AG08395 (cell line): ENCODE results near the gene SLC35F3.

Source experiments
- DNase-seq: peaks from one replicate; pipeline ENCODE4 v3.0.0; 2012; ENCODE audit warnings: mixed read lengths, low spot score

SLC35F3 gene

GRCh38 chr1:234040446-234041317 lies 136.2 kb downstream of the SLC35F3 start:
- no peak for DNase-seq

DNA sequence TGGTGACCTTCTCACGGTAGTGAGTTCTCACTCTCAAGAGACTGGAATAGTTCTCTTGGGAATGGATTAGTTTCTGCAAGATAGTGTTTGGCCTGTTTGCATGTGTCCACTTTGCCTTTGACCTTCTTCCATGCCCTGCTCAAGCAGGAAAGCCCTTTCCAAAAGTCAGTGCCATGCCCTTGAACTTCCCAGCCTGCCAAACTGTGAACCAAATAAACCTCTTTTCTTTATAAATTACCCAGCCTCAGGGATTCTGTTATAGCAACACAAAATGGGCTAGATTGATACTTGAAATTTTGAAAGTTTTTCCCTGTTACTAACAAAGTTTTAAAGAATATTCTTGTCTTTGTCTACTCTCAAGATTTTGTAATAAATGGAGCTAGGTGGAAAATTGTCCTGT lies 139.6 kb downstream of the SLC35F3 start:
- DNase-seq: no peak

DNA sequence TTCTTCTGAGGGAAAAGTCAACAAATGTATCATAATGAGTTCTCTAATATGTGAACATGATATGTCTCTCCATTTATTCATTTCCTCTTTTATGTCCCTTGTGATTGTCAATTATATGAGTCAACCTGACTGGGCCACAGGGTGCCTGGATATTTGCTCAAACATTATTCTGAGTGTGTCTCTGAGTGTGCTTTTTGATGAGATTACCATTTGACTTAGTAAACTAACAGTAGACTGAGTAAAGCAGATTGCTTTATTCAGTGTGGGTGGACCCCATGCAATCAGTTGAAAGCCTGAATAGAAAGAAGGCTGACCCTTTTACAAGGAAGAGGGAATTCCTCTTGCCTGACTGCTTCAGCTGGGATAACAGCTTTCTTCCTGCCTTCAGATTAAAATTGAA lies 142.6 kb downstream of the SLC35F3 start:
- DNase-seq: no peak

- DNase-seq: no peak
Measured at GRCh38 chr1:234062166-234062565, 157.7 kb downstream of the SLC35F3 start.

DNA sequence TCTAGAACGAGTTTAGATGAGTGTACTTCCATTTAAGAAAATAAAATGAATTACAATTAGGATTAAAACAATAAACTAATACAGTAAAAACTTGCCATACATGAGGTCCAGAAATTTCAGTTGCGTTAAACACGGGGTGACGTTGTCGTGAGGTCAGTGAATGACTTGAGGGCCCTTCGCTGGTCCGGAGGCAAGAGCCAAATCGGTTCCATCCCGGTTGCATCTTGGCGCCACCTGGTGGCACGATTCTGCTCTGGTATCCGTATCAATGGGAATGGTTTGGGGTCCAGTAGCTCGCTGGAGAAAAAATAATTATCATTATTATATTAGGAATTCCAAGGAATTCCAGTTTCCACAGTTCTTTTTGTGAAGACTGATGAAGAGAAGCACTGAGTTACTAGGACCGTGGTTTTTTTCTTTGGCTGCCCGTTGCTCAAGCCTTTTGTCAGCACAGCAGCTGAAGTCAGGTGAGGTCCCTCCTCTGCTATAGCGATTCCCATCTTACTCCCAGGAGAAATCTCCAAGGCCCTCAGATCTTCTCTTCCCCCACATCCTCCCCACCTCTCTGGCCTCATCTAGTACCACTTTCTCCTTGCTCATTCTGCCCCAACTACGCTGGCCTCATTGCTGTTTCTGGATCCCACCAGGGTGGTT lies 161.4 kb downstream of the SLC35F3 start:
- peak; percentile 62 for DNase-seq

DNA sequence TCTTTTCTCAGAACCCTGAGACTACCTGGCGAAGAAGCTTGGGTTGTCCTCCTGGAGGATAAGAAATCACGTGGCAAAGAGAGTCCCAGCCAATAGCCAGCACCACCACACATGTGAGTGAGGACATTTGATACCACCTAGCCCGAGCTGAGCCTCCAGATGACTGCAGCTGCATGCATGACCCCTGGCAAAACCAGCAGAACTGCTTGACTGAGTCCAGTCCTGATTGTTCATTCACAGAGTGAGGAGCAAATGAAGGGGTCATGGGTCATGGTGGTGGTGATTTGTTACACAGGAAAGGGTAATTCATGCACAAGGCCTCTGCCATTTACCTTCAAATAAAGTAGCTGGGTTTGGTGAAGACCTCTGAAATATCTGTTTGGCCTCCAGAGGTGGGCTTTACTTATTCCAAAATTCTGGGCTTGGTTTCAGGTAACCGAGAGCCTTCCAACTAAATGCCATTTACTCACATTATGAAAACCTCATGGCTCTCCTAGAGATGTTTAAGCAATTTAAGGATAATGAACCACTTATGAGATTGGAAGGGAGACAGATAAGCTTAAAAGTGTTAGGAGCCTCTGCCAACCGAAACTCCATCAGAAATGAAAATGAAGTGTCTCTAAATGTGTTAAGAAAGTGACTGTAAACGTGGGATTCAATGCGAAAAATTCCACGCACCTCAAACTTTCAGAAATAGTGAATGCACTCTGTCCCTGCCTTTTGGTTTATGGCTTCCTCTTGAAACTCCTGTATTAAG lies 163.3 kb downstream of the SLC35F3 start:
- DNase-seq: no peak

DNA sequence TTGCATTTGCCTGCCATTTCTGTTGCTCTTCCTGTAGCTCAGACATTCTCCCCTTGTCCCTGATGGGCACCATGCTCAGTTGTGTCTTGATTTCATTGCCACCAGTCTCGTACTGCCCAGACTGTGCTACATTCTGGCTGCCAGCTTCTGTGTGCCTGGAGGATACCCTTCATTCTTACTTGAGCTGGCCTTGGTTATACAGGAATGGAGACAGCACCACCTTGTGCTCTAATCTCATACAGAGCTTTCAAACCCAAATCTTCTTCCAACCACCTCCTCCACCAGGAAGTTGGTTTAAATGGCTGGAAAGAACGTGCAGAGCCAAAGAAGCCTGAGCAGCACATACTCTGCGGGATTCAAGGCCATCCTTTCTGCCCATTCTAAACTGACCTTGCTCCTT lies 165.3 kb downstream of the SLC35F3 start:
- DNase-seq: no peak

DNA sequence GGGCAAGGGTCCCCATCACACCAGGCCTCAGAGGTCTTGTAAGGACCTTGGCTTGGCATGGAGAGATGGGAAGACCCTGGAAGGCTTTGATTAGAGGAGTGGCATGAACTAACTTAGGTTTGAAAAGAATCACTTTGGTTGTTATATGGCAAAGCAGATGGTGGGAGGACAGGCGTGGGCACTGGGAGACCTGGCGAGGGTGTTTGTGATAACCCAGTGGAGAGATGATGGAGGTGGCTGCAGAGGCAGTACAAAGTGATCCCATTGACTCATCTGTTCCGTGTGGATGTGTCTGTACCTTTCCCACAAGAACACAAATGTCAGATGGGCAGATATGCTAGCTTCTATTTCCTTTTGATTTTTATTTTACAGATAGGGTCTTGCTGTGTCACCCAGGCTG lies 168.3 kb downstream of the SLC35F3 start:
- no peak for DNase-seq

DNA sequence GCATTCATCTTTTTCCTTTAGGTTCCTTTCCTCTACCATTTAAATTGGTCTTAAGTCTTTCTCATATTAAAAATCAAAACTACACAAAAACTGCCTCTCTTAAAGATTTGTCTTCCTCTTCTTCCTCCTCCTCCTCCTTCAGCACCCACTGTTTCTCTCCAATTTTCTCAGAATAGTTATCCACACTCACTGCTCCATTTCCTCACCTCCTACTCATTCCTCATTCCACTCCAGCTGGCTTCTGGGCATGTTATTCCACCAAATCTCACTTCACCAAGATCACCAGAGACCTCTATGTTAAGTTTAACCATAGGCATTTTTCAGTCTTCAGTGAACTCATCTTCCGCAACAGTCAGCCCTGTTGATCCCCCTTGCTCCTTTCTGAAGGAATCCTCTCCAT lies 173.7 kb downstream of the SLC35F3 start:
- DNase-seq: no peak

GRCh38 chr1:234079896-234080295 lies 175.4 kb downstream of the SLC35F3 start:
- no peak for DNase-seq

DNA sequence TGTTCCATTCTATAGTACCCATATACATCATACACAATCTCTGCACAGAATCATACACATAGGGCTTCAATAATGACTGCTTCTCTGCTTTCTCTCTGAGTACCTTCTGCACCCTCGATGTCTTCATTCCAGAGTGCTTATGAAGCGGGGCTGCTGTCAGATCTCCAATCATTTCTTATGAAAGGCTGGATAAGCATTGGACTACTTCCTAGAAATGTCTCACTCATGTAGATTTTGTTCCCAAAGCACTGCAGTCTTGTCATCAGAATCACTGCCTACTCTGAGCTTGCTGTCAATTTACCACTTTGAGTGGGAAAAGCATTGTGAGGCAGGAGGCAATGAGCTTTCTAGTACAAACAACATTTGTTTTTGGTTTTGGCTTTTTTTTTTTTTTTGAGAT lies 179.0 kb downstream of the SLC35F3 start:
- no peak for DNase-seq

DNA sequence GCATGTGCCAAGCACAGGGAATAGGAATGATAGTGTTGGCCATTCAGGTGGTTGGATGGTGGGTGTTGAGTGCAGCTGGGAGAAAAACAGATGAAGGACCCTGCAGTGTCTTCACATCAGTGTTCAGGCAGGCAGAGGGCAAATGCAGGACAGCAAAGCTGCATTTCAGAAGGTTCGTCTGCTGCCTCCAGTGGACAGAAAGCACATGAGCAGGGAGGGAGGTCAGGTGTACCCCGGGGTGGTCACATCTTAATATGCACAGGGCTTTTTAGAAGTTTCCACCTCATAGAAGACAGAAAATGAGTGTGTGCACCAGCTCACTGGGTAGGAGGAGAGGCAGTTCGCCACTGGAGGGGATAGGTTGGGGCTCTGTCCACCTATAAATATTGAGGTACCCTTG lies 184.9 kb downstream of the SLC35F3 start:
- no peak for DNase-seq

DNA sequence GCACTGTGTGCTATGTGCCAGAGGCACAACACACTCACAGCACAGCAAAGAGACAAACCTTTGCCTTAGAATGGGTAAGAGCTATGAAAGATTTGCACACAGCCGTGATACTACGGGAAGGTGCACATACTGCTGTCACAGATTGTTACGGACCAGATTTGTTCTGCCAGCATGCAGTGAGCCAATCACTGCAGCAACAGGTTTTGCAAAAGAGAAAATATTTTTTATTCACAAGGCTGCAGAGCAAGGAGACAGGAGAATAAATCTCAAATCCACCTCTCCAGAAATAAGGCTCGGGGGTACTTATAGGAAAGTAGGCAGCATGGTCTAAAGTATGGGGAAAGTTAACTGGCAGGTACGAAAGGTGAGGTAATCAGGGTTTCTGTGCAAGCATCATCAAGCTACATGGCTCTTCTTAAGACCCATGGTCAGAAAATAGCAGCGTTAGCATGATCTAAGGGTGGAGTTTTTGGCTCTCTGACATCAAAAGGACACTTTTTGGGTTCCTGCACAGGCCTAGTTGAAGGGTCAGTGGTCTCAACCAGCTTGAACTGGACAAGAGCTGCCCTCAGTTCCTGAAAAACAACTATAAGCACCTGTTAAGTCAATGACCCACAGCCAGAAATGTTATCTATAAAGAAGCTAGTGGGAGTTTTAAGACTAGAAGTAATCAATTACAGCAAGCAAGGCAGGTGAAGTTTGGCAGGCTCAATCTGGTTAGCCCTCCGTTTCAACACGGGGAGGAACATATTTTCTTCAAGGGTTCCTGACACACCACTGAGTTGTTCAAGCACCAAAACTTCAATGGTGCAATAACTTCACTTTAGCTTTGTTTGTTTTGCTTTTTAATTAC lies 186.0 kb downstream of the SLC35F3 start:
- no peak for DNase-seq

DNA sequence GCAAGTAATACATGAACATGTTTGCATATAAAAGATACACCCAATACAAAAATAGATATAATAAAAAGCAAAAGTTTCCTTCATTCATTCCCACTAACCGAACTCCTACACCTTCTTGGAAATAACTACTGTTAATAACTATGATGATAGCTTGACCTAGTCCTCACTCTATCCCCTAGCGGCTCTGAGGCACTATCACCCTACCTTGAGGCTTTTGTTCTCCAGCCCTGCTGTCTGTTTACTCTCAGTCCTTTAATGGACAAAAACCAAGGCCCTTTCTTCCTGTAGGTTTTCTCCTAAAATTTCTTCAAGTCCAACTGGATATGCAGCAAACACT lies 186.6 kb downstream of the SLC35F3 start:
- DNase-seq: no peak

DNA sequence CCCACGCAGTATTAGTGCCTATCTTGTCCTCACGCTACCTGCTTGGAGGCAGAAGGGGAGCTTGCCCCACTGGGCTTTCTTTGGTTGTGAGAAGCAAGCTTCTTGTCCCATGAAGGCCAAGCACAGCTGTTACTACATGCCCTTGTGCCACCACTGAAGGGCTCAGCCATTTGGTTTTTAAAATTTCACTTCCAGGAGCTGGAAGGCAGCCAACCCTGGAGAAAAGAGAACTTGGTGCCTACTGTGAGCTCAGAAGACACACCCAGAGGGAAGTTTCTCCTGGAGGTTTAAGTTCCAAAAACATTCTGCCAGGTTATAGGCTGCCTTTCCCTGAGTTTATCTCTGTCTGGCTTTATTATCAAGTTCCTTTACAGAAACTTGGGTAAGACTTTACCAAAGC lies 187.4 kb downstream of the SLC35F3 start:
- DNase-seq: no peak

DNA sequence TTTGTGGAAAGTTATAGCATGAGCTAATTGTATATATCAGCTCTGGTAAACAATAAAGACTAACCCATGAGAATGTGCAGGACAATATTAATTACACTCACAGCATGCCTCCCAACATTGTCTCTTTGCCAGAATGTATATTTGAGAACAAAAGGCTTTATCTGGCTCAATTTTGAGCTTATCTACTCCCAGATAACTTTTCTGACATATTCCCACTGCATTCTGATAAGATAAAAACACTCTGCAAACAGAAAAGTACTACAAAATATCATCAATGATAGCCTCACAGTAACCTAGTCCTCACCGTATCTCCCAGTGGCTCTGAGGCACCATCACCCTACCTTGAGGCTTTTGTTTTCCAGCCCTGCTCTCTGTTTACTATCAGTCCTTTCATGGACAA lies 188.6 kb downstream of the SLC35F3 start:
- no peak for DNase-seq

- no peak for DNase-seq
Measured at GRCh38 chr1:234093741-234094140, 189.3 kb downstream of the SLC35F3 start.

- DNase-seq: no peak
Measured at GRCh38 chr1:234094172-234094571, 189.7 kb downstream of the SLC35F3 start.

- DNase-seq: no peak
Measured at GRCh38 chr1:234096161-234096770, 191.8 kb downstream of the SLC35F3 start.

DNA sequence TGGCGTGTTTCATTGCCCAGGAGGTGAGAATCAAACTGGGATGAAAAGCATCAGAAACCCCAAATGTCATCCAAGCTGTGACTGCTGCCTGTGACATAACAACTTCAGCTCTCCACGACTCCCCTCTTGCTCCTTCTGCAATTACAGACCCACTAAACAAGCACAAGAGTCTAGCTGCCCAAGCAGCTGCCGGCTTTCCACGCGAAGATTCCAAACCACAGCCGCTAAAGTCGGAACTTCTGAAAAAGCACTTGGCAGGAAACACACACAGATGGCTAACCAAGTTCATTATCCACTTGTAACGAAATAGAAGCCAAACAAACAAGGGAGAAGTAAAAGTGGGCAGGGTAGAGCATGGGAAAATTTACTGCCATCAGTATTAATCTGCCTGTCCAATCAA lies 198.1 kb downstream of the SLC35F3 start:
- no peak for DNase-seq

- DNase-seq: no peak
Measured at GRCh38 chr1:234103198-234103597, 198.7 kb downstream of the SLC35F3 start.

DNA sequence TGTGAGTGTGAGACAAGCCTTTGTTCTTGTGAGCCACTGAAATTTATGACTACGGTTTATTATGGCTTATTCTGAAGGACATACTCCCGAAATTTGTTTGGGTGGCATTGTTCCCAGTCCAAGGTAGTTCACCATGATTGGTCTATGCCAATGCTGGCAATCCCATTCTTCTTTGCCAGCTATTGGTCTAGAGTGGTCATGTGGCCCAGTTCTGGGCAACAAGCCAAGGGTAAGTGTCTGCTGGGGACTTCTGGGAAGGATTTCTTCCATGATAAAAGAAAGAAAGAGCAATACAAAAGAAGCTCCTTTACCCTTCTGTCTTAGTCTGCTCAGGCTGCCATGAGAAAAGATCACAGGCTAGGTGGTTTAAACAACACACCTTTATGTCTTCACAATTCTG lies 201.6 kb downstream of the SLC35F3 start:
- no peak for DNase-seq
